Stimulated activated CD4-positive, alpha-beta T cell treated with anti-CD3 and anti-CD28 coated beads, Interleukin-1b, Interleukin-23, amount 100 ng/mL, for 1 hour (primary cell): ENCODE data around the gene CLEC16A.
A peak's percentile ranks its signal among the peaks of the same experiment; 100 is the strongest.

Experiments
- DNase-seq, 2 donors: peaks; one replicate each; pipeline ENCODE4 v3.0.0-alpha.2; 2020; ENCODE audit warnings: low read depth in 2 of 2

The CLEC16A gene

DNA sequence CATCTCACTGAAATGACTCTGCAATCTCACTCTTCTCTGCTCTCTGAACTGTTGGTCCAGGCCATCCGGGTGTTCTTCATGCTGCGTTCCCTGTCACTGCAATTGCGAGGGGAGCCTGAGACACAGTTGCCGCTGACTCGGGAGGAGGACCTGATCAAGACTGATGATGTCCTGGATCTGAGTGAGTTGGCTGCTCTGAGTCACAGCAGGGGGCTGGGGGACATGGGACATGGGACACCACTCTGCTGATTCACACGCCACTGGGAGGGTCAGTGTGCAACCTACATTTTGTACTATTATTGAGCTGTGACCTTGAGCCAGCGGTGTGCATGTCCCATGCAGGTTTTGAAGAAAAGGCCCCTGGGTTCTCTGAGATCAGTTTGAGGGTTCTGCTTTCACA, 116.5 kb downstream of the CLEC16A start:
- DNase-seq, result no peak

GRCh38 chr16:11061629-11062270, 117.4 kb downstream of the CLEC16A start:
- no peak for DNase-seq

DNA sequence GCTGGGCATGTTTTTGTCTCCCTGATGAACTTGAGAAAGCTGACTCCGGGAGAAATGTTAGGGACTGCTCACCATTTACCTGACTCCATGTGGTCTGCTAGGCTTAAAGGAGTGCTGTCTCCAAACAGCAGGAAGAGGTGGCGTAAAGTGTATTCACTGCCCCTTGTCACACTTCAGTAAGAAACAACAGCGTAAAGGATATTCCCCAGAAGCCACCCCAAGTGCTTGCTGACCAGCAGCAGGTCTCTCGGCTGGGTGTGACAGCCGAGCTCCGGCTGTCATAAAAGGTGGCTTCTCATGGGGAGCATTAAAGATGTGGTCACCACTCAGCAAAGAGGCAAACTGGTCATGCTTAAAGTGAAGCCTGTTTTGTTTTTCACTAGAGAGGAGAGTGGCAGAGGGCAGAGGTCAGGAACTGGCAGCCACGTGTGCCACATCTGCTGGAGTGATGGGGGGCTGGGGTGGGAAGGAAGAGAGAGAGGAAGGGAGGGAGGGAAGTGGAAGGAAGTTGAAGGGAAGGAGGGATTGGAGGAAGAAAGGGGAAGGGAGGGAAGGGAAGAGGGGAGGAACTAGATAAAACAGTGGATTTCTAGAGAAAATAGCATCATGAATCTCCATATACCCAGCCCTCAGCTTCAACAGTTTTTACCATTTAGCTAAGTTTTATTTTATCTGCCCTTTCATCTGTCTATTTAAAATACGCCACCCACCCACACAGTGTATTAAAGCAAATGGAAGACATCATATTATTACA, 119.3 kb downstream of the CLEC16A start:
- DNase-seq, result no peak

- DNase-seq, result no peak
Observed at GRCh38 chr16:11064202-11064540, 119.8 kb downstream of the CLEC16A start.

GRCh38 chr16:11064851-11065250, 120.5 kb downstream of the CLEC16A start:
- no peak for DNase-seq

DNA sequence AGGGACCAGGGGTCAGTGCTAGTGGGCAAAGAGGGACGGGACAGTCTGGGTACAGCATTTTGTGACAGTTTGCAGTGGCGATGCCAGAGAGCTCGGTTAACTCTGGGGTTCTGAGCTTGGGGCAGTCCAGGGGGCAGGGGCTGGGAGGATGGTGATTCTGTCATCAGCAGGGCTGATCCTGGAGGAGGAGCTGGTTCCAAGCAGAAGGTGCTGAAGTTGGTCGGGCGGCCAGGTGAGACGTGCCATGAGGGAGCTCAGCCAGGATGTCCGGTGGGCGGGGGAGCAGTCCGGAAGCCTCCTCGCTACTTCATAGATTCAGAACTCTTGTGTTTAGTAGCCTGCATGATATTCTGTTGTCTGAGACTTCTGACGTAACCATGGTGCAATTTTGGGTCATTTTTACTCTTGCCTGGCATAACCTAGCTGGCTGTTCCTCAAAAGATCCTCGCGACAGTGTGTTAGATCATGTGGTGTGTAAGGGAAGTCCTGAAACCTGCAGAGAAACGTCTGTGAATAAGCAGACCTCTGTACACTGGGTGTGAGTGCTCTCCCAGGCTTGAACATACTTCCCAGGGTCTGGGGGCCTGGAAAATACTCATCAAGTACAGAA, 122.0 kb downstream of the CLEC16A start:
- DNase-seq, result no peak

- no peak for DNase-seq
Observed at GRCh38 chr16:11067266-11067665, 122.9 kb downstream of the CLEC16A start.

DNA sequence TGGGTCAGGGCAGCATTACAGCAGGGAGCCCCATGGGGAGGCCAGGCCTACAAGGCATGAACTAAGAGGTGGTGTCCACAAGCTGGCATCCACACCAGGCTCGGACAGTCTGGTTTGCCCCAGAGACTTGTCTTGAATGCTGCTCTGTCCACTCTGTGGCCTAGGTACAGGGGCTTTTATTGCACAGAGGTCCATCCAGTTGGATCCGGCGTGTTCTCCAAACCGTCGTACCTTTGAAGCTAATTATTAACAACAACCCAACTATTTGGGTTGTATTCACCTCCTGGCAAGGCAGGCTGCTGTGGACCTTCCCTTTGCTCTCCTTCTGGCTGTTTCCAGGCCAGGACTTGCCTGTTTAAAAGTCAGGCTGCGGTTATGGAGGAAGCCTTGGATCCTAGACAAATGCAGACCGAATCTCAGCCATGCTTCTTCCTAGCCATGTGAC, 123.4 kb downstream of the CLEC16A start:
- no peak for DNase-seq

GRCh38 chr16:11071829-11072228, 127.5 kb downstream of the CLEC16A start:
- no peak for DNase-seq

- no peak for DNase-seq
Observed at GRCh38 chr16:11072420-11073153, 128.2 kb downstream of the CLEC16A start.

- no peak for DNase-seq
Observed at GRCh38 chr16:11073407-11073999, 129.1 kb downstream of the CLEC16A start.

- DNase-seq, result no peak
Observed at GRCh38 chr16:11074131-11074530, 129.8 kb downstream of the CLEC16A start.

DNA sequence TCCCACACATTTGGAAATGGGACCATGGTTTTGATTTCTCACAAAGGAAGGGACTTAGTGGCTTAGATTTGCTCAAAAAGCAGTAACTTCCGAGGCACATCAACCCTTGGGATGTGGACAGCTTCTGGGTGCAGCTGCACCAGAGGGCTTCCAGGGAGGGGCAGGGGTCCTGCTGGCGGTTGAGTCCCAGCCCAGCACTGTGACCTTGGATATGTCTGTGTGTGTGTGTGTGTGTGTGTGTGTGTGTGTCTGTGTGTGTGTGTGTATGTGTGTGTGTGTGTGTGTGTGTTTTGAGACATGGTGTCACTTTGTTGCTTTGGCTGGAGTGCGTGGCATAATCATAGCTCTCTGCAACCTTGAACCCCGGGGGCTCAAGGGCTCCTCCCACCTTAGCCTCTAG, 130.8 kb downstream of the CLEC16A start:
- DNase-seq, result no peak

- DNase-seq, result peak in 1 of 2 donors; percentile 36
Observed at GRCh38 chr16:11076259-11077018, 132.1 kb downstream of the CLEC16A start.

GRCh38 chr16:11078812-11079459, 134.6 kb downstream of the CLEC16A start:
- DNase-seq, result no peak

- no peak for DNase-seq
Observed at GRCh38 chr16:11079652-11080187, 135.4 kb downstream of the CLEC16A start.

DNA sequence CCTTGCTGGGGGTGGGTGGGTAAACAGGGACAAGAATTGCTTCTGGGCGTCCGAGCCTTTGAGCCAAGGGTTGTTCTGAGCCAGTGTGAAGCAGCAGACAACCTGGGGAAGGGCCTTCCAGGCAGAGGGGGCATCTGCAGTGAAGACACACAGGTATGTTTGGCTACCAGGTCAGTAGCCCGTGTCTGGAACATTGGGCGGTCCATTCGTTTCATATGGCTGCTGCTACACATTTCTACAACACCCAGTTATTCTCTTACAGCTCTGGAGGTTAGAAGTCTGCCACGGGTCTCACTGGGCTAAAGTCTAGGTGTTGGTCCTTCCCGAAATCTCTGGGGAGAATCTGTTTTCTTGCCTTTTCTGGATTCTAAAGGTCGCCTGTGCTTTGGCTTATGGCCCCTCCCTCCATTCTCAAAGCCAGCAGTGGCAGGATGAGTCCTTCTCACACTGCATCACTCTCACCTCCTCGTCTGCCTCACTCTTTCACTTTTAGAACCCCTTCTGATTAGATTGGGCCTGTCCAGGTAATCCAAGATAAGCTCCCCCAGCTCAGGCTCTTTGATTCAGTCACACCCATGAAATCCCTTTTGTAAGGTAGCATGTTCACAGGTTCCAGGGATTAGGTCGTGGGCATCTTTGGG, 136.1 kb downstream of the CLEC16A start:
- no peak for DNase-seq

- DNase-seq, result no peak
Observed at GRCh38 chr16:11080999-11081630, 136.8 kb downstream of the CLEC16A start.

DNA sequence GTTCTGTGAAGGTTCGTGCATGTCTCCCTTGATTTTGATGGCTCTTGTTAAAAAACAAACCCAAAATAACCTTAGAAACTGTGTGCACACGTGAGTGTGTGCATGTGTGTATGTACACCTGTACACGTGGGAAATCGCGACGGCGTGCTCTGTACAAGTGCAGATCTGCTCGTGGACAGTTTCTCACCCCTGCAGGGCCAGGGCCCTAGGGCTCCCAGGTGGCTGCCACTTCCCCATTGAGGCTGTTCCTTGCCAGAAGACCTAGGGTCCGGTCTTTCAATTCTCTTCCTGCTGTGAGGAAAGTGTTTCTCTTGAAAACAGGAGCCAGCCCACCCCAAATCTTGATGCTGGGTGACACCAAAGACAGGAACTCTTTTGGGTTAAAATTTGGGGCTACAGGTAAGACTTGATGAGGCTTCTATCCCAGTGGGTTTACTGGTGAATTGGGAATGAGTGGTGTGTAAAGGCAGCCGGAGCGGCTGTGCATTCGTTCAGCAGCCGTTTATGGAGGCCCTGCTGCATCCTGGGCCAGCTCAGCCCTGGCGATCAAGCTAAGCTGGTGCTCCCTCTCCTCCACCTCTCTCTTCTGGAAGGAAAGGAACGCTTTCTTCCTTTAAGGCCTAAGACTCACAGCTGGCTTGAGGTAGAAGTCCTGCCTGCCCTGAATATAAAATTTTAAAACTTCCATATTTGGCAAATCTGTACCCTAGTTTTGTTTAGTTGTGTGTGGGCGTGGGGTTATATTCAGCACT, 137.9 kb downstream of the CLEC16A start:
- DNase-seq, result no peak
